PFSK-1 (cell line): ENCODE data around the gene ASIC4.

Experiments
- POLR2AphosphoS5 ChIP-seq: IDR thresholded peaks from 2 replicates; pipeline ENCODE4 v1.6.1; 2012; ENCODE audit warnings: low read depth, mild to moderate bottlenecking, control low read depth, low read length, moderate library complexity
- TAF1 ChIP-seq: IDR thresholded peaks from 2 replicates; pipeline ENCODE4 v1.6.1; 2012; ENCODE audit warnings: low read length, control low read depth, borderline replicate concordance; ENCODE audit not compliant: insufficient read depth
- TF ChIP-seq, protein P1 (sequence below), 2 experiments: IDR thresholded peaks; 2 replicates each; pipeline versions ENCODE4 v1.6.1 to v1.8.0; 2011 to 2012; ENCODE audit warnings: low read depth in 2 of 2, low read length in 2 of 2, control low read depth in 1 of 2, inconsistent platforms in 1 of 2, mild to moderate bottlenecking in 1 of 2, moderate library complexity in 1 of 2; ENCODE audit not compliant: insufficient read depth in 1 of 2

DNA sequence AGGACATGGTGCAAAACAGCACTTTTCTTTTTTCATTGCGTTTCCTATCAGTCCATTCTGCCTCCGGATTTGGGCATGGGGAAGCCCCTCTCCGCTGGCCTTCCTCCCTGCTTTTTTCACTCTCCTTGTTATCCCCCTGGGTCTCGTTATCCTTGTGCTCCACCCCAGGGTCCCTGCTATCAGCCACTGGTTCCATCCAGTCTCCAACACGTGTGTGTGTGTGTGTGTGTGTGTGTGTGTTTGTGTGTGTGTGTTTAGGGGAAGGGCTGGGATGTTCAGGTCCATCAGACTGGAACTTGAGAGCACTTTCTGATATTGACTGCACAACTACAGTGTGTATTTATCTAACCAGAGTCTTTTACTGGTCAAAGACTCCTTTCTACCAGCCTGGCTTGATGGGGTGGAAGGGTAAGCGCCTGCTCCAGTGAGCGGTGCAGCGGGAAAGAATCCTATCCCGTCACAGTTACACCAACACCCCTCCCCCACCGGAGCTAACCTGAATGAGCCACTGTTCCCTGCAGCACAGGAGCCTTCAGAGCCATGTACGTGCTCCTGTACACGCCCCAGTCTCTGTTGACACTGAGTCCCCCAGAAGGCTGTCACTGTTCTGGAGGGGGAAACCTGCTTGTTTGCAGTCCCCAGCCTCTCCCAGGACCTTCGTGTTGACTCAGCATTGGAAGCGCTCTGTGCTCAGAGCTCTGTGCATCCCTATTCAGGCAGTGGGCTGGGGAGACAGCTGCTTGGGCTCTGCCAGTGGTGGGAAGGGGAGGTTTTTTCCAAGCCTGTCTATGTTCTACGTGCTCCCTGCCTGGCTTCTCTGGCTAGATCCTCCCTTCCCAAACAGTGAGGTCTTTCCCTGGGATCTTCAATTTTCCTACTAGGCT lies 62.5 kb downstream of the ASIC4 start:
- no peak for TF ChIP-seq POLR2AphosphoS5
- TF ChIP-seq, protein P1, sequence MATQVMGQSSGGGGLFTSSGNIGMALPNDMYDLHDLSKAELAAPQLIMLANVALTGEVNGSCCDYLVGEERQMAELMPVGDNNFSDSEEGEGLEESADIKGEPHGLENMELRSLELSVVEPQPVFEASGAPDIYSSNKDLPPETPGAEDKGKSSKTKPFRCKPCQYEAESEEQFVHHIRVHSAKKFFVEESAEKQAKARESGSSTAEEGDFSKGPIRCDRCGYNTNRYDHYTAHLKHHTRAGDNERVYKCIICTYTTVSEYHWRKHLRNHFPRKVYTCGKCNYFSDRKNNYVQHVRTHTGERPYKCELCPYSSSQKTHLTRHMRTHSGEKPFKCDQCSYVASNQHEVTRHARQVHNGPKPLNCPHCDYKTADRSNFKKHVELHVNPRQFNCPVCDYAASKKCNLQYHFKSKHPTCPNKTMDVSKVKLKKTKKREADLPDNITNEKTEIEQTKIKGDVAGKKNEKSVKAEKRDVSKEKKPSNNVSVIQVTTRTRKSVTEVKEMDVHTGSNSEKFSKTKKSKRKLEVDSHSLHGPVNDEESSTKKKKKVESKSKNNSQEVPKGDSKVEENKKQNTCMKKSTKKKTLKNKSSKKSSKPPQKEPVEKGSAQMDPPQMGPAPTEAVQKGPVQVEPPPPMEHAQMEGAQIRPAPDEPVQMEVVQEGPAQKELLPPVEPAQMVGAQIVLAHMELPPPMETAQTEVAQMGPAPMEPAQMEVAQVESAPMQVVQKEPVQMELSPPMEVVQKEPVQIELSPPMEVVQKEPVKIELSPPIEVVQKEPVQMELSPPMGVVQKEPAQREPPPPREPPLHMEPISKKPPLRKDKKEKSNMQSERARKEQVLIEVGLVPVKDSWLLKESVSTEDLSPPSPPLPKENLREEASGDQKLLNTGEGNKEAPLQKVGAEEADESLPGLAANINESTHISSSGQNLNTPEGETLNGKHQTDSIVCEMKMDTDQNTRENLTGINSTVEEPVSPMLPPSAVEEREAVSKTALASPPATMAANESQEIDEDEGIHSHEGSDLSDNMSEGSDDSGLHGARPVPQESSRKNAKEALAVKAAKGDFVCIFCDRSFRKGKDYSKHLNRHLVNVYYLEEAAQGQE (IDR thresholded peaks at IDR 0.05; ENCODE audit: insufficient read depth in 1 of 2, low read depth in 2 of 2, low read length in 2 of 2) = no peak
- no peak for TF ChIP-seq TAF1
